Osteocyte (in vitro differentiated cells): ENCODE measurements around the gene SEH1L. TPM values are rescaled to one million over a fixed set of nuclear protein-coding genes. Genes with fewer than 3 reads are reported as not detected.

Source experiments
- DNase-seq: peaks from one replicate; pipeline ENCODE4 v3.0.0; 2021; ENCODE audit warnings: mixed read lengths; ENCODE audit not compliant: unreplicated experiment; ENCODE audit errors: extremely low spot score
- H3K27ac Mint-ChIP-seq: one replicate; pipeline ENCODE4 v1.8.0; 2021; ENCODE audit warnings: mild to moderate bottlenecking, mixed read lengths; ENCODE audit not compliant: unreplicated experiment
- H3K27me3 Mint-ChIP-seq: one replicate; pipeline ENCODE4 v1.8.0; 2021; ENCODE audit warnings: mixed read lengths; ENCODE audit not compliant: unreplicated experiment
- H3K36me3 Mint-ChIP-seq: one replicate; pipeline ENCODE4 v1.8.0; 2021; ENCODE audit warnings: mixed read lengths; ENCODE audit not compliant: unreplicated experiment
- H3K4me1 Mint-ChIP-seq: one replicate; pipeline ENCODE4 v1.8.0; 2021; ENCODE audit warnings: mixed read lengths; ENCODE audit not compliant: unreplicated experiment
- H3K4me3 Mint-ChIP-seq: one replicate; pipeline ENCODE4 v1.8.0; 2021; ENCODE audit warnings: mild to moderate bottlenecking, moderate library complexity, mixed read lengths; ENCODE audit not compliant: unreplicated experiment
- H3K9me3 Mint-ChIP-seq: one replicate; pipeline ENCODE4 v1.8.0; 2021; ENCODE audit warnings: mixed read lengths; ENCODE audit not compliant: unreplicated experiment
- CTCF ChIP-seq: fragments of 200-600 bp; sonication (generic); IDR thresholded peaks from 2 replicates; pipeline ENCODE4 v1.5.0; 2021; ENCODE audit warnings: antibody characterized with exemption, mild to moderate bottlenecking, moderate library complexity
- total RNA-seq: library from RNA; stranded (reverse); gene quantifications from 2 replicates; pipeline ENCODE4 v1.2.1, GENCODE V29; 2021

The SEH1L gene
- total RNA-seq, 1 donor from 2014 or later = 47.5 TPM

- Mint-ChIP-seq H3K9me3 (no peaks in the 10 kb centered on the region), H3K27me3 (no peaks in the 10 kb centered on the region), H3K27ac (no peak overlapping the region), H3K4me3 (no peak overlapping the region), H3K36me3 (no peaks in the 10 kb centered on the region), H3K4me1 (peaks cover 5% of the 10 kb centered on the region)
- DNase-seq = no peak
- TF ChIP-seq CTCF = no peak
These were observed 8.6 kb upstream of the SEH1L start for GRCh38 chr18:12939162-12939561.

GRCh38 chr18:12943215-12943614 lies 4.6 kb upstream of the SEH1L start:
- TF ChIP-seq CTCF = no peak
- no peak overlapping the region for H3K4me3 Mint-ChIP-seq
- no peak for DNase-seq
- H3K27ac Mint-ChIP-seq = no peak overlapping the region
- H3K27me3 Mint-ChIP-seq = no peaks in the 10 kb centered on the region
- no peaks in the 10 kb centered on the region for H3K36me3 Mint-ChIP-seq
- peaks cover 28% of the 10 kb centered on the region for H3K4me1 Mint-ChIP-seq
- no peaks in the 10 kb centered on the region for H3K9me3 Mint-ChIP-seq

GRCh38 chr18:12944709-12945108 lies 3.1 kb upstream of the SEH1L start:
- H3K9me3 Mint-ChIP-seq = no peaks in the 10 kb centered on the region
- H3K4me3 Mint-ChIP-seq = no peak overlapping the region
- peaks cover 2% of the 10 kb centered on the region for H3K36me3 Mint-ChIP-seq
- peaks cover 36% of the 10 kb centered on the region for H3K4me1 Mint-ChIP-seq
- H3K27ac Mint-ChIP-seq = peak overlapping the region; percentile 37
- H3K27me3 Mint-ChIP-seq = no peaks in the 10 kb centered on the region
- no peak for DNase-seq
- no peak for TF ChIP-seq CTCF

GRCh38 chr18:12946549-12947284 lies 1.1 kb upstream of the SEH1L start:
- H3K9me3 Mint-ChIP-seq = no peaks in the 10 kb centered on the region
- no peaks in the 10 kb centered on the region for H3K27me3 Mint-ChIP-seq
- H3K4me1 Mint-ChIP-seq = peaks cover 47% of the 10 kb centered on the region
- H3K4me3 Mint-ChIP-seq = peak overlapping the region; percentile 95
- no peak for TF ChIP-seq CTCF
- peak overlapping the region; percentile 97 for H3K27ac Mint-ChIP-seq
- H3K36me3 Mint-ChIP-seq = peaks cover 2% of the 10 kb centered on the region
- no peak for DNase-seq

GRCh38 chr18:12948050-12948804 lies 416 bp downstream of the SEH1L start:
- TF ChIP-seq CTCF = no peak
- Mint-ChIP-seq H3K27ac (peak overlapping the region; percentile 97), H3K36me3 (peaks cover 6% of the 10 kb centered on the region), H3K9me3 (no peaks in the 10 kb centered on the region), H3K27me3 (no peaks in the 10 kb centered on the region), H3K4me3 (peak overlapping the region; percentile 84), H3K4me1 (peaks cover 51% of the 10 kb centered on the region)
- DNase-seq = peak; percentile 97
